MM.1S (cell line): Measurements from ENCODE around the gene ZC4H2.

ENCODE experiments used
- DNase-seq: peaks from one replicate; pipeline ENCODE4 v3.0.0-alpha.2; 2015
- H2AFZ ChIP-seq: fragments of 300-600 bp; sonication (generic); 2 replicates; pipeline ENCODE4 v1.6.0; 2016; ENCODE audit warnings: antibody characterized with exemption, low read length
- H3F3A ChIP-seq: fragments of 300-600 bp; sonication (generic); 2 replicates; pipeline ENCODE4 v1.6.1; 2016; ENCODE audit warnings: mild to moderate bottlenecking, antibody characterized with exemption, low read length, moderate library complexity, mixed read lengths; ENCODE audit not compliant: insufficient read depth
- H3K27ac ChIP-seq: fragments of 300-600 bp; sonication (generic); 2 replicates; pipeline ENCODE4 v1.5.1; 2016; ENCODE audit warnings: mild to moderate bottlenecking, low read length
- H3K27me3 ChIP-seq: fragments of 300-600 bp; sonication (generic); replicated peaks from 2 replicates; pipeline ENCODE4 v1.6.0; 2016; ENCODE audit warnings: low read length; ENCODE audit not compliant: insufficient read depth
- H3K36me3 ChIP-seq: fragments of 300-600 bp; sonication (generic); replicated peaks from 2 replicates; pipeline ENCODE4 v1.6.1; 2016; ENCODE audit warnings: mild to moderate bottlenecking, low read length, mixed read lengths; ENCODE audit not compliant: insufficient read depth
- H3K4me1 ChIP-seq: fragments of 300-600 bp; sonication (generic); 2 replicates; pipeline ENCODE4 v1.6.1; 2016; ENCODE audit warnings: low read length, mixed read lengths
- H3K4me2 ChIP-seq: fragments of 300-600 bp; sonication (generic); 2 replicates; pipeline ENCODE4 v1.6.0; 2016; ENCODE audit warnings: low read depth, low read length
- H3K4me3 ChIP-seq: fragments of 300-600 bp; sonication (generic); 2 replicates; pipeline ENCODE4 v1.5.1; 2016; ENCODE audit warnings: low read length, mixed read lengths
- H3K79me2 ChIP-seq: fragments of 300-600 bp; sonication (generic); 2 replicates; pipeline ENCODE4 v1.6.1; 2016; ENCODE audit warnings: mixed run types, low read length, mixed read lengths
- H3K9ac ChIP-seq: fragments of 300-600 bp; sonication (generic); 2 replicates; pipeline ENCODE4 v1.6.1; 2016; ENCODE audit warnings: low read length, mixed read lengths
- H3K9me2 ChIP-seq: fragments of 300-600 bp; sonication (generic); replicated peaks from 2 replicates; pipeline ENCODE4 v1.6.1; 2016; ENCODE audit warnings: mild to moderate bottlenecking, low read length, mixed read lengths; ENCODE audit not compliant: insufficient read depth
- H3K9me3 ChIP-seq: fragments of 300-600 bp; sonication (generic); replicated peaks from 2 replicates; pipeline ENCODE4 v1.6.1; 2016; ENCODE audit warnings: mild to moderate bottlenecking, low read length, mixed read lengths; ENCODE audit not compliant: insufficient read depth
- H4K20me1 ChIP-seq: fragments of 300-600 bp; sonication (generic); 2 replicates; pipeline ENCODE4 v1.6.1; 2016; ENCODE audit warnings: mild to moderate bottlenecking, low read length, moderate library complexity, mixed read lengths; ENCODE audit not compliant: insufficient read depth
- EZH2 ChIP-seq: fragments of 300-600 bp; sonication (generic); optimal IDR thresholded peaks from 2 replicates; pipeline ENCODE3; 2017; ENCODE audit warnings: low read depth, mild to moderate bottlenecking, antibody characterized with exemption, low read length, mixed read lengths
- EZH2phosphoT487 ChIP-seq: fragments of 300-600 bp; sonication (generic); IDR thresholded peaks from 2 replicates; pipeline ENCODE4 v1.6.1; 2018; ENCODE audit warnings: antibody characterized with exemption, low read length
- TF ChIP-seq, protein P1 (sequence below): fragments of 300-600 bp; sonication (generic); IDR thresholded peaks from 2 replicates; pipeline ENCODE4 v1.5.1; 2016; ENCODE audit warnings: antibody characterized with exemption, low read length, mixed read lengths

The ZC4H2 gene

GRCh38 chrX:64975491-64975890, 759 bp downstream of the ZC4H2 start:
- H3K9ac ChIP-seq, result peak overlapping the region; percentile 44; the same call in 1 of the 2 replicates
- H3K9me2 ChIP-seq, result no peaks in the 10 kb centered on the region
- no peaks in the 10 kb centered on the region for H3K36me3 ChIP-seq
- no peaks in the 10 kb centered on the region for H3F3A ChIP-seq
- no peaks in the 10 kb centered on the region for H3K9me3 ChIP-seq
- peak overlapping the region; percentile 66 for H2AFZ ChIP-seq
- no peak overlapping the region for H3K27ac ChIP-seq
- peaks cover 12% of the 10 kb centered on the region for H3K79me2 ChIP-seq
- peaks cover 11% of the 10 kb centered on the region; the same call in 1 of the 2 replicates for H3K4me1 ChIP-seq
- peak; percentile 31 for DNase-seq
- H3K4me2 ChIP-seq, result peak overlapping the region; percentile 55
- TF ChIP-seq, protein P1, sequence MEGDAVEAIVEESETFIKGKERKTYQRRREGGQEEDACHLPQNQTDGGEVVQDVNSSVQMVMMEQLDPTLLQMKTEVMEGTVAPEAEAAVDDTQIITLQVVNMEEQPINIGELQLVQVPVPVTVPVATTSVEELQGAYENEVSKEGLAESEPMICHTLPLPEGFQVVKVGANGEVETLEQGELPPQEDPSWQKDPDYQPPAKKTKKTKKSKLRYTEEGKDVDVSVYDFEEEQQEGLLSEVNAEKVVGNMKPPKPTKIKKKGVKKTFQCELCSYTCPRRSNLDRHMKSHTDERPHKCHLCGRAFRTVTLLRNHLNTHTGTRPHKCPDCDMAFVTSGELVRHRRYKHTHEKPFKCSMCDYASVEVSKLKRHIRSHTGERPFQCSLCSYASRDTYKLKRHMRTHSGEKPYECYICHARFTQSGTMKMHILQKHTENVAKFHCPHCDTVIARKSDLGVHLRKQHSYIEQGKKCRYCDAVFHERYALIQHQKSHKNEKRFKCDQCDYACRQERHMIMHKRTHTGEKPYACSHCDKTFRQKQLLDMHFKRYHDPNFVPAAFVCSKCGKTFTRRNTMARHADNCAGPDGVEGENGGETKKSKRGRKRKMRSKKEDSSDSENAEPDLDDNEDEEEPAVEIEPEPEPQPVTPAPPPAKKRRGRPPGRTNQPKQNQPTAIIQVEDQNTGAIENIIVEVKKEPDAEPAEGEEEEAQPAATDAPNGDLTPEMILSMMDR, result no peak
- TF ChIP-seq EZH2phosphoT487 (no peak), EZH2 (no peak)
- no peaks in the 10 kb centered on the region for H3K27me3 ChIP-seq
- peak overlapping the region; percentile 72 for H3K4me3 ChIP-seq
- H4K20me1 ChIP-seq, result no peaks in the 10 kb centered on the region

- no peak overlapping the region for H3K4me3 ChIP-seq
- H3K79me2 ChIP-seq, result no peaks in the 10 kb centered on the region
- no peaks in the 10 kb centered on the region for H3K27me3 ChIP-seq
- no peaks in the 10 kb centered on the region for H3K9me2 ChIP-seq
- H3K9me3 ChIP-seq, result no peaks in the 10 kb centered on the region
- no peak overlapping the region for H3K27ac ChIP-seq
- no peak overlapping the region for H3K9ac ChIP-seq
- H3K4me2 ChIP-seq, result no peak overlapping the region
- no peak for DNase-seq
- H3K4me1 ChIP-seq, result no peaks in the 10 kb centered on the region
- no peak overlapping the region for H2AFZ ChIP-seq
- H3K36me3 ChIP-seq, result no peaks in the 10 kb centered on the region
- TF ChIP-seq EZH2 (no peak), EZH2phosphoT487 (no peak)
- TF ChIP-seq, protein P1, result no peak
- no peaks in the 10 kb centered on the region for H4K20me1 ChIP-seq
- no peaks in the 10 kb centered on the region for H3F3A ChIP-seq
Observed at GRCh38 chrX:64925480-64925879, 50.8 kb downstream of the ZC4H2 start.

DNA sequence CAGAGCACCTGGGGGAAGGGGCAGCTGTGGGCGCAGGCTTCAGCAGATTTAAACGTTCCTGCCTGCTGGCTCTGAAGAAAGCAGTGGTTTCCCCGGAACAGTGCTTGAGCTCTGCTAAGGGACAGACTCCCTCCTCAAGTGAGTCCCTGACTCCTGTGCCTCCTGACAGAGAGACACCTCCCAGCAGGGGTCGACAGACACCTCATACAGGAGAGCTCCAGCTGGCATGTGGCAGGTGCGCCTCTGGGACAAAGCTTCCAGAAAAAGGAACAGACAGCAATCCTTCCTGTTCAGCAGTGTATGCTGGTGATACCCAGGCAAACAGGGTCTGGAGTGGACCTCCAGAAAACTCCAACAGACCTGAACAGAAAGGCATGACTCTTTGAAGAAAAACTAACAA, 68.1 kb downstream of the ZC4H2 start:
- TF ChIP-seq, protein P1, result no peak
- TF ChIP-seq EZH2phosphoT487 (no peak), EZH2 (no peak)
- Histone ChIP-seq H2AFZ (no peak overlapping the region), H3K79me2 (no peaks in the 10 kb centered on the region), H3K27ac (no peak overlapping the region), H3K4me1 (no peaks in the 10 kb centered on the region), H3K27me3 (no peaks in the 10 kb centered on the region), H3K36me3 (no peaks in the 10 kb centered on the region), H3K4me3 (no peak overlapping the region), H3K9me2 (no peaks in the 10 kb centered on the region), H3K9me3 (no peaks in the 10 kb centered on the region), H3K9ac (no peak overlapping the region), H4K20me1 (no peaks in the 10 kb centered on the region), H3K4me2 (no peak overlapping the region), H3F3A (no peaks in the 10 kb centered on the region)
- DNase-seq, result no peak
